ENCODE measurements around the gene TMEM184B.
A peak's percentile ranks its signal among the peaks of the same experiment; 100 is the strongest.

Gene TMEM184B

DNA sequence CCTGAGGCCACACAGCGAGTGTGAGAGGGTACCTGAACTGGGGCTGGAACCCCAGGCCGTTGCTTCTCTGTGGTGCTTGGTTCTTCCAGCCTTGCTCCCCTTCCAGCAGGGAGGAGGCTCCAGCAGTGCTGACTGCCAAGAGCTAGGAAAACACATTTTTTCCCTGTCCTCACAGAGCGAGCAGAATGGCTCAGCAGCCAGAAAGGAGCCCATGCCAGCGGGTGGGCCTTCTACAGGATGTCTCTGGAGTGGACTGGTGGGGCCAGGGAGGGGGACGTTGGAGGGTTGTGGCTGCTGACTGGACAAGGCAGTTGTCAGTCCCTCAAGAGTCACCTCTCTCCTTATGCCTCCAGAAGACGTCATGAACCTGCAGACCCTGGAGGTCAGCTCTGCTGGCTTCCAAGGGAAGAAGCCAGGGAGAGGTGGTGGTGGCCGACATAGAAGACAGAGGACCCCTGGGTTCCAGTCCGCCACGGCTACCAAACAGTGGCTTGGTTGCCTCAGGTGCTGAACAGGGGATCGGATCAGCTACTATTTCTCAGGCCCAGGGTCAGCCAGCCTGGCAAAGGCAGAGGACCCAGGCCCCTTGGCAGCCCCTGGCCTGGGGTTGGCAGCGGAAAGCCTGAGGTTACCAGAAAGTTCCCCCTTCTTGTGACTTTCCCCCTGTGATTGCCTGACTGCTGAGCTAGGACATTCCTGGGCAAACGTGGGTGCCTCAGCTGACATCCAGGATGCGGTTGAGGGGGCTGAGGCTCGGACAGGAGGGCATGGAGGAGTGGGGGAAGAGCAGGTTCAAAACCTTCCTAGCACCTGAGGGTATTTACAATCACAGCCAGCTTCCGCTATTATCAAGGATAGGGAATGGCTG, 67.3 kb downstream of the TMEM184B start:
- DNase-seq (ENCODE audit: low read depth in 2 of 2), result peak; percentile 49 to 54

GRCh38 chr22:38204784-38205183, 68.0 kb downstream of the TMEM184B start:
- DNase-seq (ENCODE audit: low read depth in 2 of 2), result no peak

DNA sequence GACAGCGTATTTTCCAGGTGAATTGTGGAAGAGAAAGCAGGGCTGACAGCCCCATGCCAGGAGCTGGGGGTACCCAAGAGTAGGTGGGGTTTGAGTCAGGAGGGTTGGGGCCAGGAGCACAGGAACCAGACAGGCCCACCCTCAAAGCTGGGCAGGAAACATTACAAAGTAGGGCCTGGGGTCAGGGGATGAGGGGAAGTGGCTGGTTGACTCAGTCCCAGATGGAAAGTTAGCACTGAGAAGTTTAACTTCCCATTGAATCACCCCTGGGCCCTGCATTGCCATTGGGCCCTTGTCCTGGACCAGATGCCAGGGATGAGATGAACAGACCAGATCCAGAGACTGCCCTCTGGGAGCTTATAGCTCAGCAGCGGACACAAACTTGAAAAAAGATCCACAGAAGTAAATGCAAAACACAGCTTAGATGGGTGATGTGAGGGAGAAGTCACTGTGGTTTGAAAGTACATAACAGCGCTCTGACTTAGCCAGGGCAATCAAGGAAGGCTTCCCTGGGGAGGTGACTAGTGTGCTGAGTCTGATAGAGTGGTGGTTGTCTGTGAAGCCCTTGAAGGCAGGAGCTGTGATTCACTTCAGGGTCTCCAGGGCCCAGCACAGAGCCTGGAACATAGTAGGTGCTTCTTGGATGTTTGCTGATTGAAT, 68.8 kb downstream of the TMEM184B start:
- no peak for DNase-seq (ENCODE audit: low read depth in 2 of 2)

DNA sequence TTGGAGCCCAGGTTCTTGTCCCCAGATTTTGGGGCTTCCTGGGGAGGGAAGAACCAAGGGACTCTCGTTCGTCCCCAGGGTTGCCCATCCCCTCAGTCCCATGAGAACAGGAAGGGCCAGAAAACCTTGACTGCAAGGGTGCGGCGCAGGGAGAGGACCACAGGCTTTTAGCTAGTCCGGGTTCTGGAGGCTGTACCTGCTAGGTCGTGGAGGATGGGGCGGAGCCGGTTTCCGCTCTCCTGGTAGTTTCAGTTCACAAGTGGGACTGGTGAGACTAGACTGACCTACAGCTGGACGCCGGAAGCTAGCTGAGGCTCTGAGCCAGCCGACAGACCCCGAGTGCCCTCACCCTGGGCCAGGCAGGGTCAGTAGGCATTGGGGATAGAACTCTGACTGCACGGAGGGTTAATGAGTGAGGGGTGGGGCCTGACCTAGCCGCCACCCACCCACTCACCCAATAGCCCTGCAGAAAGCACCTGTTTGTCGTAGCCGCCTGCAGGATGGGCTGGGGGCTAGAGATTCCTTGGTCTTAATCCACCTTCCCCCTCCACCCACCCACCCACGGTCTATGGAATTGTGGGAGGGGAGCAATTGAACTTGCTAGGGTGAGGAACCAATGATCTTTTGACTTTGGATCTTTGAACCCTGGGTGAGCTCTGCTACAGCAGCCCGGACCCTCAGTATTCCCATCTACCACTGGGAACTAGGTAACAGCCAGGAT, 69.6 kb downstream of the TMEM184B start:
- no peak for DNase-seq (ENCODE audit: low read depth in 2 of 2)

- peak; percentile 51 to 54 for DNase-seq (ENCODE audit: low read depth in 2 of 2)
Observed at GRCh38 chr22:38202437-38203089, 70.2 kb downstream of the TMEM184B start.

DNA sequence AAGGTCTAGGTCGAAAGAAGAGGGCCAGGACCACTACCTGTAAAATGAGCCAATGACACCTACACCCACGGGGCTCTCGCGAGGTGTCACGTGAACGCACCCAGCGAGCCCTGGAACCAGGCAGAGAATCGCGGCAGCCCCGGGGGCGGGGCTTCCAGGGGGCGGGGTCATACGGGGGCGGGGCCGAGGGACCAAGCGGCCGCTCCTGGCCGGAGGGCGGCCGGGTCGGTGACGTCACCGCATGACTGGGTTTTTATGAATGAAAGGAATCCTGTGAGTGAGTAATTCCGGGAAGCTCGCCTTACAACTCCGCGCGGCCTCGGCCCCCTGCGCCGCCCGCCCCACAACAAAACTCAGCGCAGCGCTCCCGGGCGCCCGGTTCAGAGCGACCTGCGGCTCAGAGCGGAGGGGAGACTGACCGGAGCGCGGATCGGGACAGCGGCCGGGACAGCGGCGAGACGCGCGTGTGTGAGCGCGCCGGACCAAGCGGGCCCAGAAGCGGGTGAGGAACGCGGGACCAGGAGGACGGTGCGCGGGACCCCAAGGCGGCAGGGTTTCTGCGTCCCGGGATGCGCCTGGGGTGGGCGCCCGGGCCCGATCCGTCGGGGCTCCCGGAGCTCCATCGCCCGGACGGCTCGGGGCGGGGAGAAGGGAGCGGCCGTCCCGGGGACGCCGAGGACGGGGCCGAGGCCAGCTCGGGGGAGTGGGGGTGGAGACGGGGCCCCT, 70.9 kb downstream of the TMEM184B start, which contains the start of gene MAFF:
Gene MAFF, plus strand, starts transcription at position 284 of the 726 bp plus-strand sequence. CDS start 11,860 bp downstream, outside the sequence.
- peak; percentile 93 for DNase-seq (ENCODE audit: low read depth in 2 of 2)

DNA sequence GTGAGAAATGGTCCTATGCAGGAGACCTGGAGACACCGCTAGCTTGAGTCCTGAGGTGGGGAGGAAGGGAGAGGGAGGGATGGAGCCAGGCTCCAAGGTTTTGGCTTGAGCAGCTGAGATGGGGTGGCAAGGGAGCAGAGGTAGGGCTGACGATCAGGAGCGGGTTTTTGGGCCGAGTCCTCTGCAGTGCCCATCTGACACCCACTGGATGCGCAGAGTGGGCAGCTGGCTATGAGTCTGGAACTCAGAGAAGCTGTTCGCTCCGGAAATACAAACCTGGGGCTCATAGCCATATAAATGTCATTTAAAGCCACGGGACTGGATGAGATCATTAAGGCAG, 71.5 kb downstream of the TMEM184B start:
- no peak for DNase-seq (ENCODE audit: low read depth in 2 of 2)

- no peak for DNase-seq (ENCODE audit: low read depth in 2 of 2)
Observed at GRCh38 chr22:38199826-38200559, 72.8 kb downstream of the TMEM184B start.

DNA sequence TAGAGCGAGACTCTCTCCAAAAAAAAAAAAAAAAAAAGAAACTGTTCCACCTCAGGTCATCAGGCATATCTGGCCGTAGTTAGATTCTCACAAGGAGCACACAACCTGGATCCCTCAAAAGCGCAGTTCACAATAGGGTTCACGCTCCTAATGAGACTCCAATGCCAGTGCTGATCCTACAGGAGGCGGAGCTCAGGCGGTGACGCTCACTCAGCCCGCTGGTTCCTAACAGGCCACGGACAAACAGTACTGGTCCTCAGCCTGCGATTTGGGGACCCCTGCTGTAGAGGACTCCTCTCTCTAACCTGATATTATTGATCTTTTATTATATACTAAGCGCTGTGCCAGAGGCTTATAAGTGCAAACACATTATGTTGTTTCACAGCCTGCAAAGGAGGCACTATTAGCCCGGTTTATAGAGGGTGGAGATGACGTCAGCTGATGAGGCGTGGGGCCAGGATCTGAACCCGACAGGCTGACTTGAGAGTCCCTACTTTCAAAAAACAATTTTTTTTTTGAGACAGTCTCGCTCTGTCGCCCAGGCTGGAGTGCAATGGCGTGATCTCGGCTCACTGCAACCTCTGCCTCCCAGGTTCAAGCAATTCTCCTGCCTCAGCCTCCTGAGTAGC, 75.9 kb downstream of the TMEM184B start:
- no peak for DNase-seq (ENCODE audit: low read depth in 2 of 2)

GRCh38 chr22:38193580-38193979, 79.2 kb downstream of the TMEM184B start:
- DNase-seq (ENCODE audit: low read depth in 2 of 2), result no peak

DNA sequence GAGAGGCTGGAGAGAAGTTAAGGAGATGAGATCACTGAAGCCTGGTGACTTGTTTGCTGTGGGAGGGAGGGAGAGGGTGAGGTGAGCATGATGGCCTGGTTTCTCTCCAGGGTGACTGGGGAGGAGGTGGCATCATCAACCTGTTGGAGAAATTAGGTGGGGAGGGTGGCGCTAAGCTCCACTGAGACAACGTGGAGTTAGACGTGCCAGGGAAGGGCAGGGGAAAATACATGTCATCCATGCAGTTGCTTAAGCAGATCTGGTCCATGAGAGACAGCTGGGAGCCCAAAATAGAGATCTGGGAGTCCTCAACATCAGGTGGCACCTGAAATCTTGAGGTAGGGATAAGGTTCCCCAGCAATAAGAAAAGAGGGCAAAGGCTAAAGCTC, 80.3 kb downstream of the TMEM184B start:
- DNase-seq (ENCODE audit: low read depth in 2 of 2), result no peak

DNA sequence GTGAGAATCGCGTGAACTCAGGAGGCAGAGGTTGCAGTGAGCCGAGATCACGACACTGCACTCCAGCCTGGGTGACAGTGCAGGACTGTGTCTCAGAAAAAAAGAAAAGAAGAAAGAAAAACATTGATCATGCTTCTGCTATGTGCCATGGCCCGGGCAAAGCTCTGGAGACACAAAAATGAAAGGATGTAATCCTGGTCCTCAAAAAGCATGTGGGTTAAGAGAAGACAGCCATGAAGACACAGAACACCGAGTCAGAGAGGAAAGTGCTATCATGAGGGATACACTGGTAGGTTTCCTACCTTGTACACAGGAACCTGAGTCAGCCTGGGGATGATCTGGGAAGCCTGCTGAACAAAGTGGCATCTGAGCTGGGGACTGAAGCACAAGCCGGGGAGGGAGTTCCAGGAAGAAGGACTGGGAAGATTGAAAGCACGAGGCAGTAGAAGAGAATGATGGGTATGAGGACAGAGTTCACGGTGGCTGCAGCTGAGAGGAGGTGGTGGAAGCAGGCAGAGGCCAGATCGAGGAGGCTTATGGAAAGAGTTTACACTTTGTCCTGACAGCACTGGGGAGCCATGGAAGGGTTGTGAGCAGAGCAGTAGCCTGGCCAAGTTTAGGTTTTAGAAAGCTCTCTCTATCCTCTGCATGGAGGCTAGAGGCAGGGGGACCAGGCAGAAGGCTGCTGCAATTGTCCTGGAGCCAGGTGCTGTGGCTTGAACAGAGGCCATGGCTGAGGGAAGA, 80.9 kb downstream of the TMEM184B start:
- DNase-seq (ENCODE audit: low read depth in 2 of 2), result no peak

DNA sequence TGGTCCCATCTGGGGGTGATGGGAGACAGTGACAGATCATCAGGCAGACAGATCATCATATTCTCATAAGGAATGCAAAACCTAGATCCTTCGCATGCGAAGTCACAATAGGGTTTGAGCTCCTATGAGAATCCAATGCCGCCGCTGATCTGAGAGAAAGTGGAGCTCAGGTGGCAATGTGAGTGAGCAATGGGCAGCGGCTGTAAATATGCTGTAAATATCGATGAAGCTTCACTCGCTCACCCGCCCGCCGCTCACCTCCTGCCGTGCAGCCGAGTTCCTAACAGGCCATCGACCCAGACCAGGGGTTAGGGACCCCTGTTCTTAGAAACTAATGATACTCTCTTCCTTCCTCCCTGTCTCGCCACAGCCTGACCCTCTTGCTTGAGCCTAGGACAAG, 81.8 kb downstream of the TMEM184B start:
- no peak for DNase-seq (ENCODE audit: low read depth in 2 of 2)

- no peak for DNase-seq (ENCODE audit: low read depth in 2 of 2)
Observed at GRCh38 chr22:38190581-38190980, 82.2 kb downstream of the TMEM184B start.

- no peak for DNase-seq (ENCODE audit: low read depth in 2 of 2)
Observed at GRCh38 chr22:38189104-38189503, 83.7 kb downstream of the TMEM184B start.

DNA sequence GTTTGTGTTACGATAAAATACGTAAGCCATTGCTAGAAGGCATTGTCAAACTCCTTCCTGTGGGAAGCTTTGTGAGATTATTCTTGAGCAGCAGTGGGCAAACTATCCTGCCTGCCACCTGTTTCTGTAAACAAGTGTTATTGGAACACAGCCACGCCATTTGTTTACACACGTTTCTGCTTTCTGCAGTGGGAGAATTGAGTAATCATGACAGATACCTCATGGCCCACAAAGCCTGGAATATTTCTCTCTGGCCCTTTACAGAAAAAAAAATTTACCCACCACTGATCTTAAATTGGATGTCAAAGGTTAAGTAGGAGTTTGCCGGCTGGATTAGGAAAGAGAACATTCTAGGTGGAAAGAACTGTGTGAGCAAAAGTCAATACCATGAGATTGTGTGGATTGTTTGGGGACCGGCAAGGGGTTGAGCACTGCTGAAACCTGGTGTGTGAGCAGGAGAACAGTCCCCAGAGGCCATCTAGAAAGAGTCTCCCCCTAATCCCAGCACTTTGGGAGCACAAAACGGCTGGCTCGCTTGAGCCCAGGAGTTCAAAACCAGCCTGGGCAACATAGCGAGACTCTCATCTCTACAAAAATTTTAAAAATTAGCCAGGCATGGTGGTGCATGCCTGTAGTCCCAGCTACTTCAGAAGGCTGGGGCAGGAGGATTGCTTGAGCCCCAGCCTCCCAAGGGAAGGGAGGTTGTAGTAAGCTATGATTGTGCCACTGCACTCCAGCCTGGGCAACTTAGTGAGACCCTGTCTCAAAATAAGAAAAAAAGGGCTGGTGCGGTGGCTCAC, 85.2 kb downstream of the TMEM184B start:
- DNase-seq (ENCODE audit: low read depth in 2 of 2), result no peak

DNA sequence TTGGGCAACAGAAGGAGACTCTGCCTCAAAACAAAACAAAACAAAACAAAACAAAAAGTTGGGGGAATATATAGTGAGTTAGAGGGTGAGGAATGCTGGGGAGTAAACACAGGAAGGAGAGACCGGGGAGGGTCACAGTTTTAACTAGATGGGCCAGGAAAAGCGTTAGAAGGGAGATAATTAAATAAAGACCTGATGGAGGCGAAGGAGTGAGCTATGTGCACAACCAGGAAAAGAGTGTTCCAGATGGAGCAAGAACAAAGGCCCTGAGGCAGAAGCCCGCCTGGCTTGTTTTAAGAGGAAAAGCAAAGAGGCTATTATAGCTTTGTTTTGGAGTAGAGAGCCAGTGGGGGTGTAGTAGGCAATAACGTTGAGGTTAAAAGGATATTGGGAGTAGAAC, 86.4 kb downstream of the TMEM184B start:
- no peak for DNase-seq (ENCODE audit: low read depth in 2 of 2)

GRCh38 chr22:38184788-38185187, 88.0 kb downstream of the TMEM184B start:
- no peak for DNase-seq (ENCODE audit: low read depth in 2 of 2)

Data from fibroblast of skin of left biceps (primary cell).